ENCODE results near the gene PHLPP1. TPM values are rescaled to one million over a fixed set of nuclear protein-coding genes. Genes with fewer than 3 reads are reported as not detected.

The PHLPP1 gene
- total and polyA plus RNA-seq, 9 of the 15 experiments (the other 6 are each of a cell fraction or from before 2014, with no cell fraction given), result 0.56 to 9.0 (median 4.5) TPM

GRCh38 chr18:62974388-62974787, 259.0 kb downstream of the PHLPP1 start:
- Histone ChIP-seq H3K79me2 (ENCODE audit: control insufficient read depth, insufficient read depth, low read length) (no peaks in the 10 kb centered on the region), H3K4me1 (replicated peaks in 1 of 2; ENCODE audit: control insufficient read depth in 2 of 2, insufficient read depth in 2 of 2, low read length in 2 of 2) (no peaks in the 10 kb centered on the region), H3K4me3 (no peak overlapping the region), H2AFZ (ENCODE audit: low read depth, low read length) (no peak overlapping the region), H4K20me1 (replicated peaks; ENCODE audit: control insufficient read depth, insufficient read depth, low read length) (no peaks in the 10 kb centered on the region), H3K9me3 (replicated peaks; ENCODE audit: control insufficient read depth, insufficient read depth, low read depth, low read length) (no peaks in the 10 kb centered on the region), H3K4me2 (ENCODE audit: insufficient read depth, low read length) (no peak overlapping the region), H3K27ac (ENCODE audit: extremely low read depth, low read depth, low read length) (no peak overlapping the region), H3K36me3 (ENCODE audit: control insufficient read depth, insufficient read depth, low read length) (peaks cover 12% of the 10 kb centered on the region; the same call in 2 of the 3 replicates), H3K27me3 (ENCODE audit: control insufficient read depth in 2 of 2, insufficient read depth in 2 of 2, low read length in 2 of 2) (no peaks in the 10 kb centered on the region), H3K9ac (ENCODE audit: insufficient read depth in 1 of 2, low read depth in 2 of 2, low read length in 2 of 2) (no peak overlapping the region), H3K9me1 (ENCODE audit: control insufficient read depth, insufficient read depth, low read length) (no peaks in the 10 kb centered on the region)
- 28% methylated on average over 2 of the region's 3 CpGs for WGBS (ENCODE audit: insufficient coverage, low coverage, missing lambda C conversion rate)
- TF ChIP-seq KLF10 (CRISPR knock-in tag; IDR thresholded peaks at IDR 0.05), result no peak
- no peak for TF ChIP-seq ARHGAP35 (IDR thresholded peaks at IDR 0.05; ENCODE audit: partially characterized antibody)
- no peak for TF ChIP-seq DDX20 (tag; IDR thresholded peaks at IDR 0.05; ENCODE audit: low read depth)
- no peak for TF ChIP-seq ZNF699 (CRISPR knock-in tag; IDR thresholded peaks at IDR 0.05; ENCODE audit: insufficient replicate concordance)
- no peak for TF ChIP-seq ZNF253 (CRISPR knock-in tag; conservative IDR thresholded peaks at IDR 0.05)
- TF ChIP-seq ZNF274 (IDR thresholded peaks at IDR 0.05; ENCODE audit: borderline replicate concordance, low read depth, low read length), result no peak
- TF ChIP-seq PATZ1 (CRISPR knock-in tag; IDR thresholded peaks at IDR 0.05; ENCODE audit: borderline replicate concordance), result no peak
- intact Hi-C loops (cut with micrococcal nuclease) (no loop called here), in situ Hi-C loops (cut with MboI) (no loop called here)
- CTCF ChIA-PET (ENCODE audit: low intra/inter-chr PET ratio), result no interaction called here
- FAIRE-seq (no peak), DNase-seq (ENCODE audit: extremely low read depth in 1 of 4, low spot score in 3 of 4) (no peak), ATAC-seq (no peak)
- no TSS peak for BruUV-seq (replicated peaks)
- POLR2A ChIA-PET, result no interaction called here
